SU-DHL-6 (cell line): Measurements from ENCODE around the gene GAREM1.

Experiments
- CTCF ChIP-seq: fragments of 200-600 bp; sonication (generic); IDR thresholded peaks from one replicate; pipeline ENCODE4 v1.5.1; 2017; ENCODE audit warnings: antibody characterized with exemption, mild to moderate bottlenecking, low read length, moderate library complexity; ENCODE audit not compliant: insufficient read depth, poor library complexity, severe bottlenecking
- EZH2phosphoT487 ChIP-seq: fragments of 200-600 bp; sonication (generic), shearing (Covaris generic); conservative IDR thresholded peaks from 2 replicates; pipeline ENCODE4 v1.6.1; 2018; ENCODE audit warnings: mild to moderate bottlenecking, antibody characterized with exemption, low read length, moderate library complexity, mixed read lengths

- TF ChIP-seq CTCF (no peak), EZH2phosphoT487 (no peak)
Observed at GRCh38 chr18:32249147-32249929, 221.3 kb downstream of the GAREM1 start.
